Neural progenitor cell (in vitro differentiated cells): Measurements from ENCODE around the gene FOXN3. TPM values are rescaled to one million over a fixed set of nuclear protein-coding genes. Genes with fewer than 3 reads are reported as not detected.

ENCODE experiments used
- DNase-seq: peaks from one replicate; pipeline ENCODE4 v3.0.0-alpha.2; 2016; ENCODE audit warnings: low spot score
- H2AFZ ChIP-seq: fragments of 200-600 bp; sonication (generic); replicated peaks from 2 replicates; pipeline ENCODE4 v1.6.1; 2016; ENCODE audit warnings: antibody characterized with exemption
- H3F3A ChIP-seq: fragments of 200-600 bp; sonication (generic); 2 replicates; pipeline ENCODE4 v1.6.1; 2016; ENCODE audit warnings: antibody characterized with exemption, low read depth
- H3K27ac ChIP-seq: fragments of 200-600 bp; sonication (generic); 2 replicates; pipeline ENCODE4 v1.5.1; 2016; ENCODE audit warnings: mild to moderate bottlenecking
- H3K27me3 ChIP-seq: fragments of 200-600 bp; sonication (generic); 2 replicates; pipeline ENCODE4 v1.6.1; 2016; ENCODE audit warnings: mild to moderate bottlenecking, moderate library complexity
- H3K36me3 ChIP-seq: fragments of 200-600 bp; sonication (generic); 2 replicates; pipeline ENCODE4 v1.5.1; 2016
- H3K4me1 ChIP-seq: fragments of 200-600 bp; sonication (generic); 2 replicates; pipeline ENCODE4 v1.6.1; 2016; ENCODE audit warnings: mixed run types
- H3K4me2 ChIP-seq: fragments of 200-600 bp; sonication (generic); 2 replicates; pipeline ENCODE4 v1.6.1; 2016
- H3K4me3 ChIP-seq: fragments of 200-600 bp; sonication (generic); 2 replicates; pipeline ENCODE4 v1.5.1; 2016
- H3K79me2 ChIP-seq: fragments of 200-600 bp; sonication (generic); 2 replicates; pipeline ENCODE4 v1.6.1; 2016; ENCODE audit warnings: low read depth
- H3K9ac ChIP-seq: fragments of 200-600 bp; sonication (generic); 2 replicates; pipeline ENCODE4 v1.6.1; 2016
- H3K9me3 ChIP-seq: fragments of 200-600 bp; sonication (generic); 2 replicates; pipeline ENCODE4 v1.5.1; 2016; ENCODE audit warnings: low read depth
- H4K20me1 ChIP-seq: fragments of 200-600 bp; sonication (generic); 2 replicates; pipeline ENCODE4 v1.6.1; 2016; ENCODE audit warnings: low read depth
- H3K27ac Mint-ChIP-seq: 3 replicates; pipeline ENCODE4 v1.8.0; 2021; ENCODE audit warnings: mixed read lengths
- H3K27me3 Mint-ChIP-seq: 2 replicates; pipeline ENCODE4 v1.8.0; 2022; ENCODE audit warnings: low read depth, mild to moderate bottlenecking, inconsistent platforms, moderate library complexity, mixed read lengths; ENCODE audit not compliant: insufficient read depth
- H3K36me3 Mint-ChIP-seq: 3 replicates; pipeline ENCODE4 v1.8.0; 2021; ENCODE audit warnings: mixed read lengths
- H3K4me1 Mint-ChIP-seq: 3 replicates; pipeline ENCODE4 v1.8.0; 2021; ENCODE audit warnings: mixed read lengths
- H3K4me3 Mint-ChIP-seq: 3 replicates; pipeline ENCODE4 v1.8.0; 2021; ENCODE audit warnings: mild to moderate bottlenecking, moderate library complexity, mixed read lengths
- H3K9me3 Mint-ChIP-seq: 3 replicates; pipeline ENCODE4 v1.8.0; 2020; ENCODE audit warnings: mixed read lengths
- EZH2 ChIP-seq: fragments of 200-600 bp; sonication (generic); IDR thresholded peaks from 2 replicates; pipeline ENCODE4 v1.6.1; 2017; ENCODE audit warnings: antibody characterized with exemption, mild to moderate bottlenecking, moderate library complexity
- EZH2phosphoT487 ChIP-seq: fragments of 200-600 bp; sonication (generic); IDR thresholded peaks from 2 replicates; pipeline ENCODE4 v1.6.1; 2017; ENCODE audit warnings: antibody characterized with exemption
- total RNA-seq: library from RNA; depleted of rRNA; stranded (reverse); fragments of >200 nt; gene quantifications from 2 replicates; pipeline ENCODE4 v1.2.3, GENCODE V29; 2015; ENCODE audit warnings: low replicate concordance
- TF ChIP-seq, protein P1 (sequence below): fragments of 200-600 bp; sonication (generic); IDR thresholded peaks from 2 replicates; pipeline ENCODE4 v1.5.1; 2017; ENCODE audit warnings: antibody characterized with exemption, mild to moderate bottlenecking

The FOXN3 gene
- total RNA-seq, 1 donor from 2014 or later, result 39.5 TPM

DNA sequence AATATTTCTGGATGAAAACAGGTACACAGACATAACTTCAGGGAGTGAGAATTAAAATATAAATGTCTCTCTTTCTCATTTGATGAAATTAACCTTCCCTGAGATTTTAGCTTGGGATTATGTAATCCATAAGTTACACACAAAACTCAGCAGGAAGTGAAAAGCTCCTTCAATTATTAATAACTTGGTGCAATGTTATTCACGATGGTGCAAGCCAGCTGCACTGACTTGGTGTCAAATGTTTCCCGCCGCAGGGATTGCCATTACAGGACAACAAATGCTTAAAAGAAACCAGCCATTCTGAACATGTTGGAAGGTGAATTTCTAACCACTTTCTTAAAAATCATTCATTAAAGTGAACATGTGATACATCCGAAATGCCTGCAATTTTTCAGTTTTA, 250.4 kb downstream of the FOXN3 start:
- H3K36me3 Mint-ChIP-seq, result peaks cover 15% of the 10 kb centered on the region
- Histone ChIP-seq H3K27ac (no peak overlapping the region), H2AFZ (no peak overlapping the region), H3K4me3 (no peak overlapping the region), H3K79me2 (no peaks in the 10 kb centered on the region), H3K9ac (no peak overlapping the region), H3K27me3 (no peaks in the 10 kb centered on the region), H3F3A (no peaks in the 10 kb centered on the region), H3K9me3 (no peaks in the 10 kb centered on the region), H3K4me1 (peaks cover 4% of the 10 kb centered on the region), H3K36me3 (peaks cover 3% of the 10 kb centered on the region), H4K20me1 (no peaks in the 10 kb centered on the region), H3K4me2 (no peak overlapping the region)
- H3K4me3 Mint-ChIP-seq, result no peak overlapping the region
- TF ChIP-seq EZH2phosphoT487, result no peak
- TF ChIP-seq, protein P1, sequence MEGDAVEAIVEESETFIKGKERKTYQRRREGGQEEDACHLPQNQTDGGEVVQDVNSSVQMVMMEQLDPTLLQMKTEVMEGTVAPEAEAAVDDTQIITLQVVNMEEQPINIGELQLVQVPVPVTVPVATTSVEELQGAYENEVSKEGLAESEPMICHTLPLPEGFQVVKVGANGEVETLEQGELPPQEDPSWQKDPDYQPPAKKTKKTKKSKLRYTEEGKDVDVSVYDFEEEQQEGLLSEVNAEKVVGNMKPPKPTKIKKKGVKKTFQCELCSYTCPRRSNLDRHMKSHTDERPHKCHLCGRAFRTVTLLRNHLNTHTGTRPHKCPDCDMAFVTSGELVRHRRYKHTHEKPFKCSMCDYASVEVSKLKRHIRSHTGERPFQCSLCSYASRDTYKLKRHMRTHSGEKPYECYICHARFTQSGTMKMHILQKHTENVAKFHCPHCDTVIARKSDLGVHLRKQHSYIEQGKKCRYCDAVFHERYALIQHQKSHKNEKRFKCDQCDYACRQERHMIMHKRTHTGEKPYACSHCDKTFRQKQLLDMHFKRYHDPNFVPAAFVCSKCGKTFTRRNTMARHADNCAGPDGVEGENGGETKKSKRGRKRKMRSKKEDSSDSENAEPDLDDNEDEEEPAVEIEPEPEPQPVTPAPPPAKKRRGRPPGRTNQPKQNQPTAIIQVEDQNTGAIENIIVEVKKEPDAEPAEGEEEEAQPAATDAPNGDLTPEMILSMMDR, result no peak
- TF ChIP-seq EZH2, result no peak
- H3K27me3 Mint-ChIP-seq, result peaks cover 6% of the 10 kb centered on the region
- peaks cover 2% of the 10 kb centered on the region for H3K4me1 Mint-ChIP-seq
- H3K27ac Mint-ChIP-seq, result no peak overlapping the region
- no peak for DNase-seq
- H3K9me3 Mint-ChIP-seq, result peaks cover 11% of the 10 kb centered on the region

DNA sequence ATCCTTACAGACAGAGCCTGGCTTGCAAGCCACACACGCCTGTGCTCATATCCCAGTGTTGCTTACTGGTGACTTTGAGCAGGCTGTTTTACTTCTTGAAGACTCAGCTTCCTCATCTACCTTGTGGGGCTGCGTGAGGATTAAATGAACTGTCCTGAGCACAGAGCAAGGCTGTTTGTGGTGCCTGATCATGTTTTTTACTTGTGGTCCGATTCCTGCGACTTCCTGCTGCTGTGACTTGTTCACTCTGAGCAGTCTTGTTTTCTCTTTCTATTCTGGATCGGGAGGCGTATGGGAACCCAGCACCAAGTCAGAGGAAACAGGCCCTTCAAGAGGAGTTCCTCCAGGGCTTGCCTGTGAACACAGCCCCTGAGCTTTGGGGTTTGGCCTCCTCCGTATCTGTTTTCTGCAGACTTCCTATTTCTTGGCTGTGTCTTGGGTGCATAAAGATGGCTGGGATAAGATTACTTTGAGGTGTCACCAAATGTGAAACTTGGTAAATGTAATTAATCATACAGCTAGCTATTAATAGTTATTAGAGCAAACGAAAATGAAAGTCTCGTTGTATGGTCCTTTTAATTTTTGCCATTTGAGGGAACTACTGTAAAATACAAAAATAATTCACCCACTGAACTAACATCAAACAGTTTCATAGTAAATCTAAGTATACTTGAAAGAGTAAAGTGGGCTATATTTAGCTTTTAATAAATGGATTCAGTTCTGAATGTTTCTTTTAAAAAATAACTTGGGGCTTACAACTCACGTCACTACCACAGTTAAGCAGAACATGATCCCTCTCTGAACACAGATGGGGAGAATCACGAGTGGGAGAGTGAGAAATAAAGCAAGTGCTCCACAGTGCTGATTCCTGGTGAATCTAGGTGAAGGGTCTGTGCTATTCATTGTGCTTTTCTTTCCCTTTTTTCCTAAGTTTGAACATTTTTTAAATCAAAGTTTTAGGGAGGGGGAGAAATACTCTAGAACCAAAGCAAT, 251.5 kb downstream of the FOXN3 start:
- Mint-ChIP-seq H3K4me3 (no peak overlapping the region), H3K36me3 (peaks cover 19% of the 10 kb centered on the region), H3K27me3 (peaks cover 6% of the 10 kb centered on the region), H3K4me1 (peaks cover 2% of the 10 kb centered on the region), H3K9me3 (peaks cover 6% of the 10 kb centered on the region), H3K27ac (no peak overlapping the region)
- no peaks in the 10 kb centered on the region for H3K79me2 ChIP-seq
- DNase-seq, result no peak
- H3F3A ChIP-seq, result no peaks in the 10 kb centered on the region
- no peak overlapping the region for H3K9ac ChIP-seq
- H3K27ac ChIP-seq, result no peak overlapping the region
- peaks cover 4% of the 10 kb centered on the region for H3K4me1 ChIP-seq
- no peaks in the 10 kb centered on the region for H3K27me3 ChIP-seq
- H3K4me3 ChIP-seq, result no peak overlapping the region
- TF ChIP-seq EZH2phosphoT487 (no peak), EZH2 (no peak)
- TF ChIP-seq, protein P1, result no peak
- no peak overlapping the region for H2AFZ ChIP-seq
- no peaks in the 10 kb centered on the region for H3K9me3 ChIP-seq
- H4K20me1 ChIP-seq, result peaks cover 2% of the 10 kb centered on the region
- no peaks in the 10 kb centered on the region for H3K36me3 ChIP-seq
- no peak overlapping the region for H3K4me2 ChIP-seq

DNA sequence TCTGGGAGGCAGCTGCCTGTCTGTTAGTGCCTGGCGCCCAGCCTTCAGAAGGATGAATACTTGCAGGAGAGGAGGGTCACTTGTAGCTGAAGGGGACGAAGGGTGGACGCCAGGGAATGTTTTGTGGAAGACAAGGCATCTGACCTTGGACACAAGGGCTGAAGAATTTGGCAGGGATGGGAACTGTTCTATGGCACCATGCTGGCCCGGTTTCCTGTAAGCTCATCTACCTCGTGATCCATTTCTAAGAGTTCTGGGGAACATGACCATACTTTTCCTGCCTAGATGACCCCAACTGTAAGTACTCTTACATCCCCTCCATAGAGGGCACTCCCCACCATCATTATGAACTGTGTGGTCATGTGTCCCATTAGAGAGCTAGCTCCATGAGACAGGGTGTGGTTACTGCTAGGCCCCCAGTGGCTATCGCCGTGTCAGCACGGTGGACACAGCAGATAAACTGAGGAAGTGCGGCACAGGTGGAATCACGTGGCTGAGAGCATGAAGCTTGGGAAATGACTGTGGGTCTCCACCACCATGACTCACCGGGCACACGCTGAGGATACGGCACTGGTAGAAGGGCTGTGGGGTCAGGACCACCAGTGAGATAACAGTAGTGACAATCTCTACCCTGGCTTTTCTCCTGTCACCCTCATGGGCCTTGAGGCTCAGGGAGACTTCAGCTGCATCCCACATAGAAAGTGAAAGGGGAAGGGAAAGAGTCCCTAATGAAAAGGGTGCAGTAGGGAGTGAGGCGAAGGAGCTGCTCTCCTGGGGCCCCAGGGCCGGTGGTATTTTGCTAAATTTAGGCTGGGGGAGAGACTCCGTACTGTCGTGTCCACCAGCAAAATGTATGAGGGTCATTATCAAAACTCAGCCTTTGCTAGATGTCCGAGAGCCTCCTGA, 252.6 kb downstream of the FOXN3 start:
- H3K27me3 ChIP-seq, result no peaks in the 10 kb centered on the region
- no peak overlapping the region for H3K27ac ChIP-seq
- H3K79me2 ChIP-seq, result no peaks in the 10 kb centered on the region
- peaks cover 2% of the 10 kb centered on the region for H3K4me1 Mint-ChIP-seq
- H3K9me3 ChIP-seq, result no peaks in the 10 kb centered on the region
- H4K20me1 ChIP-seq, result peaks cover 4% of the 10 kb centered on the region
- DNase-seq, result no peak
- peaks cover 21% of the 10 kb centered on the region for H3K36me3 Mint-ChIP-seq
- no peaks in the 10 kb centered on the region for H3K36me3 ChIP-seq
- no peak for TF ChIP-seq EZH2phosphoT487
- no peak for TF ChIP-seq EZH2
- TF ChIP-seq, protein P1, result no peak
- peak overlapping the region; percentile 12 for H3K27ac Mint-ChIP-seq
- no peak overlapping the region for H2AFZ ChIP-seq
- H3F3A ChIP-seq, result no peaks in the 10 kb centered on the region
- H3K4me3 ChIP-seq, result no peak overlapping the region
- no peaks in the 10 kb centered on the region for H3K9me3 Mint-ChIP-seq
- peaks cover 6% of the 10 kb centered on the region for H3K27me3 Mint-ChIP-seq
- H3K4me1 ChIP-seq, result peaks cover 4% of the 10 kb centered on the region
- no peak overlapping the region for H3K9ac ChIP-seq
- no peak overlapping the region for H3K4me2 ChIP-seq
- H3K4me3 Mint-ChIP-seq, result no peak overlapping the region
